MM.1S (cell line): ENCODE results near the gene NIT2.

Source experiments
- CTCF ChIP-seq: fragments of 300-600 bp; sonication (generic); IDR thresholded peaks from 2 replicates; pipeline ENCODE4 v1.5.1; 2016; ENCODE audit warnings: antibody characterized with exemption, low read length, mixed read lengths
- EZH2 ChIP-seq: fragments of 300-600 bp; sonication (generic); optimal IDR thresholded peaks from 2 replicates; pipeline ENCODE3; 2017; ENCODE audit warnings: low read depth, mild to moderate bottlenecking, antibody characterized with exemption, low read length, mixed read lengths
- EZH2phosphoT487 ChIP-seq: fragments of 300-600 bp; sonication (generic); IDR thresholded peaks from 2 replicates; pipeline ENCODE4 v1.6.1; 2018; ENCODE audit warnings: antibody characterized with exemption, low read length

GRCh38 chr3:100404250-100404548 lies 69.6 kb downstream of the NIT2 start:
- no peak for TF ChIP-seq CTCF
- TF ChIP-seq EZH2, result no peak
- TF ChIP-seq EZH2phosphoT487, result no peak
